H9 (cell line): Measurements from ENCODE around the gene MICA. TPM values are rescaled to one million over a fixed set of nuclear protein-coding genes. Genes with fewer than 3 reads are reported as not detected.

ENCODE experiments used
- DNase-seq: peaks from one replicate; pipeline ENCODE4 v3.0.0-alpha.2; 2017
- H2AFZ ChIP-seq: one replicate; pipeline ENCODE4 v1.6.1; 2013; ENCODE audit warnings: mild to moderate bottlenecking, low read length, control low read depth, moderate library complexity
- H2AK5ac ChIP-seq: 2 replicates; pipeline ENCODE4 v1.6.1; 2013; ENCODE audit warnings: low read length, control low read depth, mixed read lengths; ENCODE audit not compliant: insufficient read length
- H2BK120ac ChIP-seq: one replicate; pipeline ENCODE4 v1.6.1; 2013; ENCODE audit warnings: low read depth, mild to moderate bottlenecking, low read length, control low read depth, inconsistent platforms; ENCODE audit not compliant: poor library complexity, severe bottlenecking
- H2BK12ac ChIP-seq: 2 replicates; pipeline ENCODE4 v1.6.1; 2013; ENCODE audit warnings: low read length, control low read depth, mixed read lengths, low read depth; ENCODE audit not compliant: insufficient read length
- H2BK15ac ChIP-seq: 2 replicates; pipeline ENCODE4 v1.6.1; 2013; ENCODE audit warnings: low read depth, low read length, control low read depth
- H2BK20ac ChIP-seq: one replicate; pipeline ENCODE4 v1.6.1; 2013; ENCODE audit warnings: low read depth, mild to moderate bottlenecking, low read length, control low read depth, inconsistent platforms; ENCODE audit not compliant: poor library complexity, severe bottlenecking
- H2BK5ac ChIP-seq: 2 replicates; pipeline ENCODE4 v1.6.1; 2013; ENCODE audit warnings: low read length, control low read depth, mixed read lengths; ENCODE audit not compliant: insufficient read length
- H3K14ac ChIP-seq: 2 replicates; pipeline ENCODE4 v1.6.1; 2013; ENCODE audit warnings: low read length, control low read depth; ENCODE audit not compliant: insufficient read depth
- H3K18ac ChIP-seq: 2 replicates; pipeline ENCODE4 v1.6.1; 2013; ENCODE audit warnings: low read depth, mild to moderate bottlenecking, mixed read lengths, low read length, control low read depth; ENCODE audit not compliant: insufficient read length
- H3K23ac ChIP-seq: 2 replicates; pipeline ENCODE4 v1.6.1; 2013; ENCODE audit warnings: low read length, control low read depth, mixed read lengths, low read depth; ENCODE audit not compliant: insufficient read length
- H3K23me2 ChIP-seq: 2 replicates; pipeline ENCODE4 v1.6.1; 2013; ENCODE audit warnings: low read depth, mild to moderate bottlenecking, mixed read lengths, low read length, control low read depth; ENCODE audit not compliant: insufficient read length, poor library complexity, severe bottlenecking
- H3K27ac ChIP-seq: 2 replicates; pipeline ENCODE4 v1.5.1; 2013; ENCODE audit warnings: low read length, control low read depth, mixed read lengths, low read depth; ENCODE audit not compliant: insufficient read length
- H3K27me3 ChIP-seq: 2 replicates; pipeline ENCODE4 v1.6.1; 2013; ENCODE audit warnings: low read length, control low read depth, inconsistent platforms; ENCODE audit not compliant: insufficient read depth
- H3K4ac ChIP-seq: 2 replicates; pipeline ENCODE4 v1.6.1; 2013; ENCODE audit warnings: low read depth, mild to moderate bottlenecking, control low read depth, inconsistent platforms, low read length, moderate library complexity
- H3K4me1 ChIP-seq: 2 replicates; pipeline ENCODE4 v1.6.1; 2013; ENCODE audit warnings: low read length, control low read depth, inconsistent platforms; ENCODE audit not compliant: insufficient read depth
- H3K4me2 ChIP-seq: 2 replicates; pipeline ENCODE4 v1.6.1; 2013; ENCODE audit warnings: low read length, control low read depth, mixed read lengths; ENCODE audit not compliant: insufficient read length, insufficient read depth
- H3K56ac ChIP-seq: 2 replicates; pipeline ENCODE4 v1.6.1; 2013; ENCODE audit warnings: low read depth, mild to moderate bottlenecking, mixed read lengths, low read length, control low read depth; ENCODE audit not compliant: insufficient read length
- H3K79me1 ChIP-seq: 2 replicates; pipeline ENCODE4 v1.6.1; 2013; ENCODE audit warnings: low read depth, mild to moderate bottlenecking, moderate library complexity, low read length, control low read depth, inconsistent platforms; ENCODE audit not compliant: insufficient read depth, poor library complexity, severe bottlenecking
- H3K79me2 ChIP-seq: 2 replicates; pipeline ENCODE4 v1.6.1; 2013; ENCODE audit warnings: low read length, control low read depth, inconsistent platforms; ENCODE audit not compliant: insufficient read depth
- H3K9ac ChIP-seq: 2 replicates; pipeline ENCODE4 v1.6.1; 2013; ENCODE audit warnings: low read length, control low read depth, mixed read lengths; ENCODE audit not compliant: insufficient read length; ENCODE audit errors: extremely low read depth
- H3K9me3 ChIP-seq: one replicate; pipeline ENCODE4 v1.6.1; 2013; ENCODE audit warnings: low read depth, low read length, inconsistent platforms; ENCODE audit not compliant: control insufficient read depth
- H3T11ph ChIP-seq: one replicate; pipeline ENCODE4 v1.6.1; 2013; ENCODE audit warnings: mild to moderate bottlenecking, low read length, control low read depth, inconsistent platforms
- H4K20me1 ChIP-seq: one replicate; pipeline ENCODE4 v1.6.1; 2013; ENCODE audit not compliant: control insufficient read depth, insufficient read length, insufficient read depth
- H4K5ac ChIP-seq: 2 replicates; pipeline ENCODE4 v1.6.1; 2013; ENCODE audit warnings: low read depth, mild to moderate bottlenecking, mixed read lengths, low read length, control low read depth; ENCODE audit not compliant: insufficient read length
- H4K8ac ChIP-seq: replicated peaks from 2 replicates; pipeline ENCODE4 v1.6.1; 2013; ENCODE audit warnings: low read length, control low read depth, mixed read lengths, low read depth; ENCODE audit not compliant: insufficient read length
- H4K91ac ChIP-seq: 2 replicates; pipeline ENCODE4 v1.6.1; 2013; ENCODE audit warnings: low read depth, mild to moderate bottlenecking, moderate library complexity, mixed read lengths, low read length, control low read depth; ENCODE audit not compliant: insufficient read length
- H3K27ac Mint-ChIP-seq, 3 experiments: 2 replicates in 2 of 3; 3 replicates in 1 of 3; pipeline ENCODE4 v1.8.0; 2020 to 2021; ENCODE audit warnings: mixed read lengths in 3 of 3, mild to moderate bottlenecking in 1 of 3, moderate library complexity in 1 of 3
- H3K27me3 Mint-ChIP-seq: 2 replicates; pipeline ENCODE4 v1.8.0; 2021; ENCODE audit warnings: low read depth, mild to moderate bottlenecking, moderate library complexity, mixed read lengths
- H3K36me3 Mint-ChIP-seq, 3 experiments: 2 replicates in 2 of 3; 3 replicates in 1 of 3; pipeline ENCODE4 v1.8.0; 2020 to 2021; ENCODE audit warnings: low read depth in 3 of 3, mixed read lengths in 3 of 3; ENCODE audit not compliant: insufficient read depth in 1 of 3
- H3K4me1 Mint-ChIP-seq, 2 experiments: 2 replicates each; pipeline ENCODE4 v1.8.0; 2020; ENCODE audit warnings: mixed read lengths in 2 of 2
- H3K4me3 Mint-ChIP-seq, 2 experiments: 2 replicates in 1 of 2; 3 replicates in 1 of 2; pipeline ENCODE4 v1.8.0; 2020 to 2021; ENCODE audit warnings: mild to moderate bottlenecking in 2 of 2, mixed read lengths in 2 of 2, moderate library complexity in 1 of 2
- H3K9me3 Mint-ChIP-seq, 2 experiments: 2 replicates in 1 of 2; 3 replicates in 1 of 2; pipeline ENCODE4 v1.8.0; 2020; ENCODE audit warnings: mild to moderate bottlenecking in 2 of 2, mixed read lengths in 2 of 2, moderate library complexity in 1 of 2
- CTCF ChIP-seq: fragments of 200-600 bp; sonication (generic); conservative IDR thresholded peaks from 3 replicates; pipeline ENCODE4 v1.8.0; 2021; ENCODE audit warnings: antibody characterized with exemption, mild to moderate bottlenecking
- WGBS: extraction: QIAGEN DNeasy Blood & Tissue Kit; methylation state at CpG from one replicate; pipeline ENCODE4 v1.1.7; 2013; ENCODE audit warnings: missing lambda C conversion rate, low lambda C conversion rate, mixed read lengths; ENCODE audit not compliant: insufficient read length; ENCODE audit errors: extremely low coverage; 5-methylcytosine and 5-hydroxymethylcytosine counted together
- total RNA-seq: library from RNA; stranded (reverse); gene quantifications from 2 replicates; pipeline ENCODE4 v1.2.1, GENCODE V29; 2021

Gene MICA
- total RNA-seq, 1 experiment from 2014 or later = 8.5 TPM

GRCh38 chr6:31377029-31377428 is 26.4 kb upstream of the MICA start:
- WGBS = no CpG with 5 or more reads among the region's 4 CpGs
- Histone ChIP-seq H2BK20ac (no peak overlapping the region), H4K20me1 (no peaks in the 10 kb centered on the region), H3K27ac (no peak overlapping the region), H3K14ac (no peak overlapping the region), H3K27me3 (no peaks in the 10 kb centered on the region), H2AK5ac (no peak overlapping the region), H3K79me2 (no peaks in the 10 kb centered on the region), H3K9ac (no peak overlapping the region), H3K18ac (no peak overlapping the region), H3K4me2 (no peak overlapping the region), H2BK12ac (no peak overlapping the region), H3K9me3 (no peaks in the 10 kb centered on the region), H3K56ac (no peak overlapping the region), H3K23me2 (no peaks in the 10 kb centered on the region), H3T11ph (no peak overlapping the region), H2BK15ac (no peak overlapping the region), H4K5ac (no peak overlapping the region), H4K8ac (no peak overlapping the region), H3K23ac (no peak overlapping the region), H2BK120ac (no peak overlapping the region), H3K4me1 (no peaks in the 10 kb centered on the region), H2BK5ac (no peak overlapping the region), H3K79me1 (no peaks in the 10 kb centered on the region), H3K4ac (no peak overlapping the region), H2AFZ (no peak overlapping the region), H4K91ac (no peak overlapping the region)
- Mint-ChIP-seq H3K9me3 (peaks cover 8% of the 10 kb centered on the region in 2 experiments; a peak in 4 of 5 replicates), H3K4me1 (no peaks in the 10 kb centered on the region), H3K4me3 (no peak overlapping the region), H3K27me3 (peaks cover 5% of the 10 kb centered on the region), H3K36me3 (peaks cover 0 to 3% (median 0%) of the 10 kb centered on the region in 3 experiments; a peak in 2 of 7 replicates), H3K27ac (no peak overlapping the region)
- no peak for DNase-seq
- TF ChIP-seq CTCF = no peak
